Stomach (tissue), 9 donors: Measurements from ENCODE around the gene DRAXIN. TPM values are rescaled to one million over a fixed set of nuclear protein-coding genes. Genes with fewer than 3 reads are reported as not detected.

Experiments used
- DNase-seq, 2 donors: peaks; one replicate each; pipeline versions ENCODE4 v3.0.0 to v3.0.0-alpha.2; 2013 to 2019
- H3K27ac ChIP-seq, 5 donors: fragments of 200-600 bp in 4 of 5; sonication (generic) in 4 of 5; one replicate each; pipeline ENCODE4 v1.5.1; 2013 to 2019; ENCODE audit warnings: mild to moderate bottlenecking in 1 of 5, moderate library complexity in 1 of 5
- H3K27me3 ChIP-seq, 3 donors: fragments of 200-600 bp; sonication (generic); one replicate each; pipeline ENCODE4 v1.5.1; 2017 to 2019; ENCODE audit warnings: mixed run types in 1 of 3
- H3K36me3 ChIP-seq, 4 donors: fragments of 200-600 bp; sonication (generic); 1 replicate in 3 of 4; 2 replicates in 1 of 4; pipeline ENCODE4 v1.5.1; 2016 to 2019
- H3K4me1 ChIP-seq, 4 donors: fragments of 200-600 bp; sonication (generic); one replicate each; pipeline ENCODE4 v1.5.1; 2016 to 2019
- H3K4me3 ChIP-seq, 4 donors: fragments of 200-600 bp; sonication (generic) in 3 of 4; one replicate each; pipeline ENCODE4 v1.5.1; 2016 to 2019; ENCODE audit warnings: mild to moderate bottlenecking in 1 of 4
- H3K9me3 ChIP-seq, 4 donors: fragments of 200-600 bp; sonication (generic); one replicate each; pipeline ENCODE4 v1.5.1; 2016 to 2019
- EP300 ChIP-seq: sonication (generic); formaldehyde crosslinking; IDR thresholded peaks from one replicate; pipeline ENCODE4 v1.6.1; 2017; ENCODE audit warnings: antibody characterized with exemption
- POLR2A ChIP-seq, 4 donors: fragments of 450-650 bp; IDR thresholded peaks; one replicate each; pipeline ENCODE4 v1.6.1; 2016; ENCODE audit warnings: antibody characterized with exemption in 4 of 4, control low read depth in 2 of 4, mild to moderate bottlenecking in 1 of 4, moderate library complexity in 1 of 4
- POLR2AphosphoS5 ChIP-seq, 3 donors: sonication (generic); formaldehyde crosslinking; IDR thresholded peaks; one replicate each; pipeline ENCODE4 v1.6.1; 2016; ENCODE audit warnings: antibody characterized with exemption in 3 of 3
- WGBS, 5 donors: extraction: QIAGEN DNeasy Blood & Tissue Kit in 3 of 5; methylation state at CpG; one replicate each; pipeline versions ENCODE4 v1.1.5 to v1.1.7; 2013 to 2018; 5-methylcytosine and 5-hydroxymethylcytosine counted together
- intact Hi-C: fragments of 100-400 bp; cut with DNase I; formaldehyde crosslinking; loops from one replicate; pipeline ENCODE4 v1.15.1; 2023; ENCODE audit warnings: low total_unique reads
- polyA plus RNA-seq, 3 donors: library from polyadenylated mRNA; stranded (reverse); fragments of 200-250 nt; gene quantifications; one replicate each; pipeline ENCODE4 v1.2.3, GENCODE V29; 2013
- total RNA-seq, 5 donors: library from RNA; depleted of rRNA; stranded (reverse); fragments of >200 nt; gene quantifications; one replicate each; pipeline versions ENCODE4 v1.1.0 to v1.2.3, GENCODE V29; 2014 to 2016
- TF ChIP-seq, protein P1 (sequence below), 7 experiments: fragments of 450-650 bp in 4 of 7; fragments of 200-600 bp in 3 of 7; sonication (generic) in 3 of 7; IDR thresholded peaks; one replicate each; pipeline ENCODE4 v1.5.1; 2016 to 2019; ENCODE audit warnings: antibody characterized with exemption in 7 of 7, control low read depth in 2 of 7, mild to moderate bottlenecking in 1 of 7
- donor health status: healthy with polysubstance abuse.
- donor health status: Bipolar disorder and iron deficiency.
- donor health status: healthy.

The DRAXIN gene
- total and polyA plus RNA-seq, 8 donors, result 0.03 to 0.18 (median 0.06) TPM; not detected in 5

DNA sequence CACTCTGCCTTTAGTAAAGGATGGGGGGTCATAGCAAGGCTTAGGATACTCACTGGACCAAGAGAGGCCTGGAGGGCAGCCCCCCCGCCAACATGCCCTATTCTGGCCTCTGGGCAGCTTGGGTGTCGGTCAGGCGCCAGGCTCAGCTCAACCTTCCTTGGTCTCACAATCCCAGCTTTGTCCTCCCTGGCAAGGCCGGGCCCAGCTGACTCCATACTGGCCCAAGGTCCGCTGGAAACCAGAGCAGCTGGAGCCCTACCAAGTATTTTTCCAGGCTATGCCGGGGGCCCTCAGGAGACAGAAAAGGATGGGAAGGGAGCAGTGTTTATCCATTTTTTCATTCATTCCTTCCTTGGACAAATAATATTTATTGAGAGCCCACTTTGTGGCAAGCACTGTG is 43.5 kb upstream of the DRAXIN start:
- TF ChIP-seq, protein P1, sequence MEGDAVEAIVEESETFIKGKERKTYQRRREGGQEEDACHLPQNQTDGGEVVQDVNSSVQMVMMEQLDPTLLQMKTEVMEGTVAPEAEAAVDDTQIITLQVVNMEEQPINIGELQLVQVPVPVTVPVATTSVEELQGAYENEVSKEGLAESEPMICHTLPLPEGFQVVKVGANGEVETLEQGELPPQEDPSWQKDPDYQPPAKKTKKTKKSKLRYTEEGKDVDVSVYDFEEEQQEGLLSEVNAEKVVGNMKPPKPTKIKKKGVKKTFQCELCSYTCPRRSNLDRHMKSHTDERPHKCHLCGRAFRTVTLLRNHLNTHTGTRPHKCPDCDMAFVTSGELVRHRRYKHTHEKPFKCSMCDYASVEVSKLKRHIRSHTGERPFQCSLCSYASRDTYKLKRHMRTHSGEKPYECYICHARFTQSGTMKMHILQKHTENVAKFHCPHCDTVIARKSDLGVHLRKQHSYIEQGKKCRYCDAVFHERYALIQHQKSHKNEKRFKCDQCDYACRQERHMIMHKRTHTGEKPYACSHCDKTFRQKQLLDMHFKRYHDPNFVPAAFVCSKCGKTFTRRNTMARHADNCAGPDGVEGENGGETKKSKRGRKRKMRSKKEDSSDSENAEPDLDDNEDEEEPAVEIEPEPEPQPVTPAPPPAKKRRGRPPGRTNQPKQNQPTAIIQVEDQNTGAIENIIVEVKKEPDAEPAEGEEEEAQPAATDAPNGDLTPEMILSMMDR (IDR thresholded peaks at IDR 0.05), result no peak
- no peak for TF ChIP-seq EP300
- no peak for TF ChIP-seq POLR2A (IDR thresholded peaks at IDR 0.05)
- no peak for TF ChIP-seq POLR2AphosphoS5 (IDR thresholded peaks at IDR 0.05)
- H3K4me1 ChIP-seq, result peaks cover 31 to 35% (median 32%) of the 10 kb centered on the region in 4 donors
- H3K27me3 ChIP-seq, result peaks cover 0 to 55% (median 20%) of the 10 kb centered on the region in 3 donors
- no peaks in the 10 kb centered on the region for H3K36me3 ChIP-seq
- 43 to 69% (median 52%) methylated on average over 6 of the region's 6 CpGs for WGBS, 5 donors
- H3K27ac ChIP-seq, result no peak overlapping the region
- no peak overlapping the region for H3K4me3 ChIP-seq
- H3K9me3 ChIP-seq, result no peaks in the 10 kb centered on the region
- intact Hi-C loops, result loop anchor here (5.0 kb wide), 1 partner anchor 74 kb away; no protein-coding TSS in a partner anchor
- DNase-seq, result peak in 1 of 2 donors; percentile 58

DNA sequence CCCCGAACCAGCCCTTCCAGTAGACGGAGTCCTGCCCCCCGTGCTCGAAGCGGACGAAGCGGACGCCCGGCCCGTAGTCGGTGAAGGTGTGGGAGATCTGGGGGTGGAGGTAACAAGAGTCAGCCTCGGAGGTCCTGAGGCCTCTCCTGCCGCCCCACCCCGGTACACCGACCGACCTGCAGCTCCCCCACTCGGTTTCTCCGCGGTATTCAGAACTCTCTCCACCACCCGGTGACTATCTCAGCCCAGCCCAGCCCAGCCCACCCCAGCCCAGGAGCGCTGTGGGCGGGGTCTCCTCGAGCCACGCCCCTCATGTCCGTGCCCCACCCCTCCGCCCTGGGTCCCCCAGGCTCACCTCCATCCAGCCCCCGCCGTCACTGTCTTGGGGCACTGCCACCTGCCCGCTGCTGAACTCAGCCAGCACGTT is 42.8 kb upstream of the DRAXIN start:
- Histone ChIP-seq H3K4me3 (peak overlapping the region in 3 of 4 donors; percentile 9 to 32 (median 15)), H3K27ac (no peak overlapping the region), H3K4me1 (peaks cover 36 to 42% (median 37%) of the 10 kb centered on the region in 4 donors), H3K27me3 (peaks cover 0 to 57% (median 20%) of the 10 kb centered on the region in 3 donors), H3K36me3 (no peaks in the 10 kb centered on the region), H3K9me3 (no peaks in the 10 kb centered on the region)
- TF ChIP-seq POLR2AphosphoS5 (IDR thresholded peaks at IDR 0.05) (no peak), EP300 (no peak), POLR2A (IDR thresholded peaks at IDR 0.05) (no peak)
- DNase-seq, result peak; percentile 58 to 61
- WGBS, 5 donors, result 0 to 20% (median 6%) methylated on average over 4 to 30 of the region's 30 CpGs
- intact Hi-C loops, result loop anchor here (5.0 kb wide), 1 partner anchor 74 kb away; no protein-coding TSS in a partner anchor

DNA sequence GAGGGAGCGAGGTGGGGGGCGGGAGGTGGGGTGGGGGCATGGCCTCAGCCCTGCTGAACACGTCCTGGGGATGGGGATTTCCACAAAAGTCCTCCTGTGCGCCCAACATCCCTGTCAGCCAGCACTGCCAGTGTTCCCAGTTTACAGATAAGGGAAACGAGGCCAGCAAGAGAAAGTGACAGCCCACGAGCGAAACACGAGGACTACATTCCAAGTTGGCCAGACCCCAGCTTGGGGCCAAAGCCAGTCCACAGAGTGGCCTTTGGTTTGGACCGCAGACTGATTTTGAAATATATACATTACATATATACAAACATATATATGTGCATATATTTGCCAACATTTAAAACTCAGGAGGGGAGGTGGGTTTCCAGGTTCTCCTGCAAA is 42.3 kb upstream of the DRAXIN start:
- DNase-seq, result no peak
- intact Hi-C loops, result loop anchor here (5.0 kb wide), 1 partner anchor 73 kb away; no protein-coding TSS in a partner anchor
- H3K9me3 ChIP-seq, result no peaks in the 10 kb centered on the region
- WGBS, 5 donors, result 12 to 21% (median 15%) methylated on average over 8 to 9 of the region's 9 CpGs
- no peaks in the 10 kb centered on the region for H3K36me3 ChIP-seq
- H3K27me3 ChIP-seq, result peaks cover 0 to 57% (median 20%) of the 10 kb centered on the region in 3 donors
- H3K27ac ChIP-seq, result no peak overlapping the region
- H3K4me1 ChIP-seq, result peaks cover 40 to 47% (median 41%) of the 10 kb centered on the region in 4 donors
- TF ChIP-seq EP300 (no peak), POLR2AphosphoS5 (IDR thresholded peaks at IDR 0.05) (no peak)
- H3K4me3 ChIP-seq, result peak overlapping the region in 3 of 4 donors; percentile 9 to 32 (median 15)

DNA sequence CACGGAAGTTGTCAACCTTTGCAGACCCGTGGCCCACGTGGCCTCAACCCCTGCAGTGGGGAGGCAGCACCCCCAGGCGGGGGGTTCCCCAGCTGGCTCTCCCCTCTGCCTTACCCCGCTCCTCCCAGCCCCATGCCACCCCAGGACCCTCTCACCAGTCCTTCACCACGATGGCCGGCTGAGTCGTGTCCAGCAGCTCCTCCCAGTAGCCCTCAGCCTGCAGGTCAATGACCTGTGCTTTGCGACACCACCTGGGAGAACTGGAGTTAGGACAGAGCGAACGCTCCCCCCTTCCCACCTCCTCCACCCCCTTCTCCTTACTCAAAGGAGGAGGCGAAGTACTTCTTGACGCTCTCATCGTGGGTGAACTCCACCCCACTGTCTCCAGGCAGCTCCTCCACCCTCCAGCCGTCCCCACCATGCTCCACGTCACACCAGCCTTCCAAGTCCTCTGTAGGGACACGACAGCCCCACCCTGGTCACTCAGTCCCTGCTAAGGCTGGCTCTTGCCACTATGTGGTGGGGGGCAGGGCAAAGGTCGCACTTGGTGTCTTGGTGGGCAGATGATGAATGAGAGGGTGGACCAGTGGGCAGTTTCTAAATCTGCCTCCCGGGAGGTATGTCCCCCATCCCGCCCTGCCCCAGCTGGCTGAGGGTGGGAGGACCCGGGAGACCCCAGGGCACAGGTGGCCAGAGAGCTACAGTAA is 41.7 kb upstream of the DRAXIN start:
- TF ChIP-seq POLR2AphosphoS5 (IDR thresholded peaks at IDR 0.05), result no peak
- no peak for TF ChIP-seq POLR2A (IDR thresholded peaks at IDR 0.05)
- TF ChIP-seq, protein P1 (IDR thresholded peaks at IDR 0.05), result no peak
- TF ChIP-seq EP300, result no peak
- intact Hi-C loops, result loop anchor here (5.0 kb wide), 1 partner anchor 73 kb away; no protein-coding TSS in a partner anchor
- 31 to 41% (median 36%) methylated on average over 12 to 21 of the region's 21 CpGs for WGBS, 5 donors

DNA sequence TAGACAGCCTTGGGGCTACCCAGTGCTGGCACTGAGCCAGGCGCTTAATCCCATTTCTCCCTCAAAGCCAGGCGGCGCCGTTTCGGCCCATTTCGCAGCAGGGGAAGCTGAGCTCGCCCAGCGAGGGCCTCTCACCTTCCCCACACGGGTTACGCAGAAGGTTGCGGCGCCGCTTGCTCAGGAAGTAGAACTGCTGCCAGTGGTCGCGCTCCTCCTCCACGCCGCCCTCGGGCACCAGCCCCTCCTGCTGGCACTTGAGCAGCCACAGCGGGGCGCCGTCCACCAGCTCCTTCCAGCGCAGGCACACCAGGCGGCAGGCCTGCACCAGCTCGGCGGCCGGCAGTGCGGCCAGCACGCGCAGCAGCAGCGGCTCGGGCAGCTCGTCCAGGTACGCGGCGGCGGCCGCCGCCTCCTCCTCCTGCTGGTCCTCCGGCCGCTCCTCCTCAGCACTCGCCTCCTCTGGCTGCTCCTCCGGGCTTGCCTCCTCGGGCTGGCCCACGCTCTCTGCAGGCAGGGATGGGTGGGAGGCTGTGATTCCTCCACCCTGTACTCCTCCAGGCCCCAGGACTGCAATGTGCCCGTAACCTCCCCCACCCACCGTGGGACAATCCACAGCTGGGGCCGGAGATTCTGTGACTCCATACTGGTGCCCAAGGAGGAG is 41.0 kb upstream of the DRAXIN start:
- 6 to 13% (median 9%) methylated on average over 21 to 47 of the region's 47 CpGs for WGBS, 5 donors
- intact Hi-C loops, result no loop called here
- TF ChIP-seq POLR2A (IDR thresholded peaks at IDR 0.05), result no peak
- TF ChIP-seq, protein P1 (IDR thresholded peaks at IDR 0.05), result peak in 5 of 7 experiments; percentile 61 to 91 (median 82)
- TF ChIP-seq POLR2AphosphoS5 (IDR thresholded peaks at IDR 0.05), result peak; percentile 7 to 65 (median 41)
- TF ChIP-seq EP300, result no peak

More for the DNA sequence above, 41.7 kb upstream of the DRAXIN start:
- peak overlapping the region in 3 of 4 donors; percentile 12 to 38 (median 14) for H3K4me3 ChIP-seq
- H3K27ac ChIP-seq, result no peak overlapping the region
- H3K4me1 ChIP-seq, result peaks cover 40 to 50% (median 43%) of the 10 kb centered on the region in 4 donors
- peak in 1 of 2 donors; percentile 30 for DNase-seq
- no peaks in the 10 kb centered on the region for H3K9me3 ChIP-seq
- peaks cover 0 to 59% (median 20%) of the 10 kb centered on the region in 3 donors for H3K27me3 ChIP-seq
- H3K36me3 ChIP-seq, result no peaks in the 10 kb centered on the region

More for the DNA sequence above, 41.0 kb upstream of the DRAXIN start:
- Histone ChIP-seq H3K9me3 (no peaks in the 10 kb centered on the region), H3K4me1 (peaks cover 46 to 57% (median 50%) of the 10 kb centered on the region in 4 donors), H3K27me3 (peaks cover 0 to 59% (median 20%) of the 10 kb centered on the region in 3 donors), H3K27ac (no peak overlapping the region), H3K4me3 (peak overlapping the region; percentile 2 to 38 (median 13)), H3K36me3 (no peaks in the 10 kb centered on the region)
- peak; percentile 89 to 91 for DNase-seq
